ENCODE results near the gene SEC14L6.

- no peak for TF ChIP-seq CTCF (conservative IDR thresholded peaks at IDR 0.05; ENCODE audit: low read length)
- TF ChIP-seq EZH2phosphoT487 (IDR thresholded peaks at IDR 0.05; ENCODE audit: borderline replicate concordance, low read depth, low read length): no peak
These were observed 59.9 kb downstream of the SEC14L6 start for GRCh38 chr22:30486661-30487115.
